Muscle layer of colon (tissue), 2 donors: ENCODE results near the gene KLHL5.

Experiments used
- H3K27ac ChIP-seq: one replicate; pipeline ENCODE4 v1.7.0; 2013; ENCODE audit warnings: low read depth, mild to moderate bottlenecking, low read length, moderate library complexity
- H3K27me3 ChIP-seq, 2 donors: one replicate each; pipeline ENCODE4 v1.7.0; 2013; ENCODE audit warnings: low read length in 2 of 2, mild to moderate bottlenecking in 2 of 2; ENCODE audit not compliant: insufficient read depth in 2 of 2, control insufficient read depth in 1 of 2
- H3K36me3 ChIP-seq: one replicate; pipeline ENCODE4 v1.7.0; 2013; ENCODE audit warnings: mild to moderate bottlenecking, low read length; ENCODE audit not compliant: insufficient read depth
- H3K4me1 ChIP-seq: one replicate; pipeline ENCODE4 v1.7.0; 2013; ENCODE audit warnings: mild to moderate bottlenecking, low read length; ENCODE audit not compliant: insufficient read depth
- H3K4me3 ChIP-seq, 2 donors: one replicate each; pipeline ENCODE4 v1.7.0; 2013; ENCODE audit warnings: low read length in 2 of 2, low read depth in 1 of 2, mild to moderate bottlenecking in 1 of 2, moderate library complexity in 1 of 2
- H3K9ac ChIP-seq: one replicate; pipeline ENCODE4 v1.7.0; 2013; ENCODE audit warnings: low read length
- H3K9me3 ChIP-seq: one replicate; pipeline ENCODE4 v1.7.0; 2013; ENCODE audit warnings: mild to moderate bottlenecking, low read length
- donor health status: abdominal sarcoma.
- donor health status: Adenocarcinoma of cecum.

Gene KLHL5

DNA sequence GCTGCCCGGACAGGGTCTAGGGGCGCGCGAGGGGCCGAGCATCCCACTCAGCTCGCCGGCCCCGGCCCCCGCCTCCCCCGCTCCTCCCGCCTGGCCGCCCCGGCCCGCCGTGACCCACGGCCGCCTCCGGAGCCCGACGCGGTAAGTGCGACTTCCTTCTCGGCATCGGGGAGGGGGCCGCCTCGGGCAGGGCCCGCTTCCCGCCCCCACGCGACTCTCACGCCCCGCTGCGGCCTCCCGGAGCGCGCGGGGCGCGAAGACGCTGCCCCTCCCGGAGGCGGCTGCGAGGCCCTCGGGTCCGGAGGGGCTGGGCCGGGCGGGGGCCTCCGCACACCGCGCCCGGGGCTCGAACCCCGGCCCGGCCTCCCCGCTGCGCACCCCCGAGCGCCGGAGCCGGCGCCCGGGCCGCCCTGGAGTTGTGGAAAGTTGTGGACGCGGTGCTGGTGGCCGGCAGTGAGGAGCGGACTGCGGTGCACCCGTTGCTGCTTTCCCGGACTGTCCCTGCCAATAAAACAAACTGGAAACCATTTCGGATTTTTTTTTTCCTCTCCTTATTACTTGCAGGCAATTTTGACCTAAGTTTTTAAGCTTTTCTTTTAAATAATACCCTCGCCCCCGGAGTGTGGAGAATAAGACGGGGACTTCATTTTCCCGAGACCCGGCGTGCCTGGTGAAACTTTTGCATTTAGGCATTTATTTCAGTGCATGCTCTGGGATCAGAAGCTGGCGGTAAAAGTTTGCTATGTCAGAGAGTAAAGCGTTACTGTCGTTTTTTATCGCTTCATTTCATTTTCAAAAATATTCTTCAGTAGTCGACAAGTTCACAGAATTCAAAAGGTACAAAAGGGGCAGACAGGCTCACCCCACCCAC, 16.8 kb upstream of the KLHL5 start:
- Histone ChIP-seq H3K4me3 (peak overlapping the region; percentile 58 to 83), H3K9ac (peak overlapping the region; percentile 66), H3K9me3 (no peaks in the 10 kb centered on the region), H3K27me3 (no peaks in the 10 kb centered on the region), H3K36me3 (no peaks in the 10 kb centered on the region), H3K4me1 (peaks cover 27% of the 10 kb centered on the region), H3K27ac (peak overlapping the region; percentile 91)

DNA sequence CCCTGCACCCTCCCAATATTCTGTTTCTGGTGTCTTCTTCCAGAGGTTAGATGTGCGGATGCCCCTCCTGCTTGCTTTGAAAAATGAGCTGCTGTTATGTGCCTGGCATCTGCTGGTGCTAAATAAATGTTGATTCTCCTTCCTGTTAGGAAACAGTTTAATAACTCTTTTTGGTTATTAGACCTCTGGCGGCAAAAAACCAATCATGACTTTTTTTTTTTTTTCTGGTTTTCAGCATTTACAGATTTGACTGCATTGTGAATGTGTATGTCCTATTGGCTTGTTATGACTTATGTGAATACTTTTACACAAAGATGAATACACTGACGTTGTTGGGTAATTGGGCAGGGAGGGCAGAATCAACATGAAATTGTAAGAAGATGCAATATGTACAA, 16.2 kb upstream of the KLHL5 start:
- Histone ChIP-seq H3K27ac (peak overlapping the region; percentile 91), H3K9ac (peak overlapping the region; percentile 10), H3K9me3 (no peaks in the 10 kb centered on the region), H3K27me3 (no peaks in the 10 kb centered on the region), H3K4me1 (peaks cover 27% of the 10 kb centered on the region), H3K4me3 (peak overlapping the region; percentile 10 to 83), H3K36me3 (no peaks in the 10 kb centered on the region)

DNA sequence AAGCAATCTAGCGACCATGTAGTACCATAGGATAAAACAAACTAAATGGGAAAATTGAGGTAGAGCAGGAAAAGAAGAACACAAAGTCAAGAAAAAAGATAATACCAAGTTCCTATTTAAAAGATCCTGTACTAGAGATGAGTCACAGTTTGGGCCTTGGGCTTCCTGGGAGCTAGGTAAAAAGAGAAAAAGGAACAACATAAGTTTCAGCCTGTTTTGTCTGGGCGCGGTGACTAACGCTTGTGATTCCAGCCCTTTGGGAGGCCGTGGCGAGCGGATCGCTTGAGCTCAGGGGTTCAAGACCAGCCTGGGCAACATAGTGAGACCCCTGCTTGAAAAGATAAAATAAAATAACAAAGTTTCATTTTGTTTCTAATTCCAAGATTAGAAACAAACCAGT, 15.8 kb upstream of the KLHL5 start:
- Histone ChIP-seq H3K4me1 (peaks cover 27% of the 10 kb centered on the region), H3K27me3 (no peaks in the 10 kb centered on the region), H3K9ac (peak overlapping the region; percentile 10), H3K4me3 (peak overlapping the region; percentile 10 to 83), H3K36me3 (no peaks in the 10 kb centered on the region), H3K27ac (peak overlapping the region; percentile 91), H3K9me3 (no peaks in the 10 kb centered on the region)

DNA sequence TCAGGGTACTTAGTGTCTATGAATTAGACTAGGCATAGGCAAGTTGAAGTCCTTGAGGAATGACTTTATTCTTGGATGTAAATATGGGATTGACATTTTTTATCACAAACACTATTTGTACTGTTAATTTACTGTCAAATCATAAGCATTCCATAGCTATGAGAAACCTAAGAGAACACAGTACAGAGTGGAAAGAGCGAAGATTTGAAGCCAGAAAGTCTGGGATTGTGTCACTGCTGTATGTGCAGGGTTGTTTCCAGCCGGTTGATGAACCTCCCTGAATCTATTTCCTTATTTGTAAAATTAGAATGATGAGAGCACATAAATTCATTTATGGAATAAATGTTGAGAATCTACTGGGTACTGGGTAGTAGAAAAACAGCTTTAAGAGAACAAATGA, 14.4 kb upstream of the KLHL5 start:
- no peaks in the 10 kb centered on the region for H3K27me3 ChIP-seq
- no peak overlapping the region for H3K4me3 ChIP-seq
- H3K27ac ChIP-seq = no peak overlapping the region
- no peak overlapping the region for H3K9ac ChIP-seq
- H3K9me3 ChIP-seq = no peaks in the 10 kb centered on the region
- H3K4me1 ChIP-seq = peaks cover 27% of the 10 kb centered on the region
- H3K36me3 ChIP-seq = no peaks in the 10 kb centered on the region

DNA sequence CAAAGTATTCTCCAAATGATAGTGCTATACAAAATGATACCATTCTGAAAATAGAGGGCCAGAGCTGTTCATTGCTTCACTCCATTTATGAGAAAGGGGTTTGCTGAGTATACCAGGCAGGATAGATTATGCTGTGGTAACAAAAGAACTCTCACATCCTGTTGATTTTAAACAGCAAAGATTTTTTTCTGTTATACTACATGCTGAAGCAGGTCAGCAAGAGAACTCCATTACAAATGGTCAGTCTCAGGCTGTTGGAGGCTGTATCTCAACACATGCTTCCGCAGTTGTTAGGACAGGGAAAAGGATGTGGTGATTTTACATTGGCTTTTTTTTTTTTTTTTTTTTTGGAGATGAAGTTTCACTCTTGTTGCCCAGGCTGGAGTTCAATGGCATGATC, 13.7 kb upstream of the KLHL5 start:
- Histone ChIP-seq H3K4me1 (peaks cover 23% of the 10 kb centered on the region), H3K36me3 (no peaks in the 10 kb centered on the region), H3K27ac (peak overlapping the region; percentile 20), H3K9ac (no peak overlapping the region), H3K9me3 (no peaks in the 10 kb centered on the region), H3K27me3 (no peaks in the 10 kb centered on the region), H3K4me3 (no peak overlapping the region)

DNA sequence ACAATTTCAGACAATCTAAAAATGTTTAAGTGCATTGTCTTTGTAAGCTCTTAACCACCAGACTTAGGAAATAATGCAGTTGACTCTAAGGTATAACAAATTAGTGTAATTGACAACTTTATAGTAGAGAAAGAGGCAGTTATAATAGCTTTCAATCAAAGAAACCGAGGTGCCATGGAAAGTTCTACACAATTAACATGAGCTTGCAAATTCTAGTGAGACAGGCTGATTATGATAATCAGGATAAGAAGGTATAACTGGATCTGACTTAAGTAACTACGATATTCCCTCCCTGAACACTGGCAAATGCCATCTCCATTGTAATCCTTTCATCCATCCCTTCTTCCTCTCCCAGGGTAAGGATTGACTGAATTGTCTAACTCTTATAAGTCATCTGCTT, 11.4 kb upstream of the KLHL5 start:
- no peak overlapping the region for H3K4me3 ChIP-seq
- H3K36me3 ChIP-seq = no peaks in the 10 kb centered on the region
- H3K9me3 ChIP-seq = no peaks in the 10 kb centered on the region
- peaks cover 15% of the 10 kb centered on the region for H3K4me1 ChIP-seq
- H3K9ac ChIP-seq = no peak overlapping the region
- no peak overlapping the region for H3K27ac ChIP-seq
- H3K27me3 ChIP-seq = no peaks in the 10 kb centered on the region

DNA sequence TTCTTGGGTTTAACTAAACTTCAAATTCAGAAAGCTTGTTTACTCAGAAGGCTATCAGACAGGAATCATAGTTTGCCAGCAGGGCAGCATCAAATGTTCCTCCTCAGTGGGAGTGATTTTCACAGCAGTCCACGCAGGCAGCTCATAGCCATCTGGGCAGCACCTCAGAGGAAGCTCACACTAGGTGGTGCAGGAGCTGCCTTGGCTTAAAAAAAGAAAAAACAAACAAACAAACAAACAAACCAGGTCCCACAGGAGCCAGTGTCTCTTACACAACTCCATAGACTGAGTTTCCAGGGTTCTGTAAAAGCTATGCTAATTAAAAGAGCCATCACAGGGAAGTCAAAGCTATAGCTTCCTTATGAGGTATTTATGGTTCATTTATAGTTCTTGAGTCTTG, 10.5 kb upstream of the KLHL5 start:
- Histone ChIP-seq H3K27me3 (no peaks in the 10 kb centered on the region), H3K36me3 (no peaks in the 10 kb centered on the region), H3K9me3 (no peaks in the 10 kb centered on the region), H3K4me1 (peaks cover 7% of the 10 kb centered on the region), H3K4me3 (no peak overlapping the region), H3K27ac (no peak overlapping the region), H3K9ac (no peak overlapping the region)

DNA sequence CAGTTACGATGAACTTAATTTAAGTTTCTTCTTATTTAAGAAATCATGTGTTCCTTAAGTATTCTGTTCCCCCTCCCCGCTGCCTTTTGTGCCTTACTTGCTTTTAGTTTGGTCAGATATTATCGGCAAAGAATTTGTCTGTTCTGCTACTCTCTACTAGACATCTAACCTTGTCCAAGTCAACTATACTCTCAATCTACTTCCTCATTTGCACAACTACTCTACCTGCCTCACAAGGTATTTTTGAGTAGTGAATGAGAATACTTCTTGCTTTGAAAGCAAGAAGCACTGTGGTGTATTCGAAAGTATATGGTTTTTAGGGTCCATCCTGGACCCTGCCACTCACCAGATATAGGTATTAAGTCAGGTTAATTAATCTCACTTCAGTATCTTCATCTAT, 8.0 kb upstream of the KLHL5 start:
- no peaks in the 10 kb centered on the region for H3K9me3 ChIP-seq
- no peaks in the 10 kb centered on the region for H3K4me1 ChIP-seq
- no peak overlapping the region for H3K27ac ChIP-seq
- H3K36me3 ChIP-seq = no peaks in the 10 kb centered on the region
- H3K9ac ChIP-seq = no peak overlapping the region
- no peaks in the 10 kb centered on the region for H3K27me3 ChIP-seq
- H3K4me3 ChIP-seq = no peak overlapping the region

DNA sequence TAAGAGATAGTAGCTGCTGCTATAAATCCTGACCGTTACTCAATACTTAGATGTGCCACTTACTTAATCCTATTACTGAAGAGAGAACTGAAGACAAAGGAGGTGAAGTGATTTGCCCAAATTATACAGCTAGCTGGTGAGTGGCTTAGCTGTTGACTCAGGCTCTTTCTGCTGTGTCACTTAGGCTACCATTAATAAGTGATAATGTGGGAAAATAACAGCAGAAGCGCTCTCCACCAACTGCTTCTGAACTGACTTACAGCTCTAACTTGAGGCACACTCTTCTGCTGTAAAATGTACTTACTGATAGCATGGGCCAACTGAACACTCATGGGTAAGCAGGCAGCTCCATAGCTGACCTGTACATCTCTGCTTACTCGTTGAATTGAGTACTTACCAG, 7.5 kb upstream of the KLHL5 start:
- Histone ChIP-seq H3K9me3 (no peaks in the 10 kb centered on the region), H3K4me3 (no peak overlapping the region), H3K9ac (no peak overlapping the region), H3K4me1 (no peaks in the 10 kb centered on the region), H3K27me3 (no peaks in the 10 kb centered on the region), H3K36me3 (no peaks in the 10 kb centered on the region), H3K27ac (no peak overlapping the region)

DNA sequence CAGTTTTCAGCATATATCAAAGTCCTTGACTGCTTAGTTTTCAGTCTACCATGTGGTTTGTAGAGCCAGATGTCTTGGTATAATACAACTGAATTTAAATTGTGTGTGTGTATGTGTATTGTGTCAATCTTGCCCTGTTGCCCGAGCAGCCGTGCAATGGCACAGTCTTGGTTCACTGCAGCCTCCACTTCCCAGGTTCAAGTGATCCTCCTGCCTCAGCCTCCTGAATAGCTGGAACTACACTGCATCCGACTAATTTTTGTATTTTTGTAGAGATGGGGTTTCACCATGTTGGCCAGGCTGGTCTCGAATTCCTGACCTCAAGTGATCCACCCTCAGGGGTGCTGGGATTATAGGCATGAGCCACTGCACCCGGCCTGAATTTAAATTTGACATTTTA, 6.0 kb upstream of the KLHL5 start:
- H3K27ac ChIP-seq = no peak overlapping the region
- H3K4me1 ChIP-seq = no peaks in the 10 kb centered on the region
- H3K36me3 ChIP-seq = no peaks in the 10 kb centered on the region
- no peaks in the 10 kb centered on the region for H3K9me3 ChIP-seq
- no peak overlapping the region for H3K4me3 ChIP-seq
- no peak overlapping the region for H3K9ac ChIP-seq
- no peaks in the 10 kb centered on the region for H3K27me3 ChIP-seq

DNA sequence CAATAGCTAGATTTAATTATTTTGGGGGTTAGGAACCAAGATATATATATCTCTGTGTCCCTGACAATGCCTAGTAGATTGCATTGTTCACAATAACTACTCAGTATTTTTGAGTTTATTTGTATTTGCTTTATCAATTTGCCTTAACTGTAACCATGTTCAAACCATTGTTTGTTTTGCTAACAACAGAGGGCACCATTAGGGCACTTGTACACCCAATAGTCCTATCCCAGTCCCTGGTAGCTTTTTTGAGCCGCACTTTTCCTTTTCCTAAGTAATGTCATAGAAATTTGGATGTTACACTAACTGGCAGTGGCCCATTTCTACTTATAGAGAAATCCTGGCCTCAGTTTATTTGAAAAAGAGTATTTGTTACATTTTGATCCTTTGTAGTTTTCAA, 575 bp upstream of the KLHL5 start:
- Histone ChIP-seq H3K27me3 (no peaks in the 10 kb centered on the region), H3K9ac (no peak overlapping the region), H3K4me1 (peaks cover 10% of the 10 kb centered on the region), H3K27ac (no peak overlapping the region), H3K4me3 (no peak overlapping the region), H3K9me3 (no peaks in the 10 kb centered on the region), H3K36me3 (no peaks in the 10 kb centered on the region)

DNA sequence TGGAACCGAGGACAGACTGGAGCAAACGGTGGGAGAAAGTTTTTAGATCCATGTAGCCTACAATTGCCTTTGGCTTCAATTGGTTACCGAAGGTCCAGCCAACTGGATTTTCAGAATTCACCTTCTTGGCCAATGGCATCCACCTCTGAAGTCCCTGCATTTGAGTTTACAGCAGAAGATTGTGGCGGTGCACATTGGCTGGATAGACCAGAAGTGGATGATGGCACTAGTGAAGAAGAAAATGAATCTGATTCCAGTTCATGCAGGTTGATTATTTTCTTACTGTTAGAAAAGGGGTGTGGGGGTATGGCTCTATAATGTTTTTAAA, 702 bp downstream of the KLHL5 start:
- H3K27me3 ChIP-seq = no peaks in the 10 kb centered on the region
- no peak overlapping the region for H3K4me3 ChIP-seq
- H3K9me3 ChIP-seq = no peaks in the 10 kb centered on the region
- no peaks in the 10 kb centered on the region for H3K36me3 ChIP-seq
- H3K27ac ChIP-seq = no peak overlapping the region
- H3K9ac ChIP-seq = no peak overlapping the region
- peaks cover 14% of the 10 kb centered on the region for H3K4me1 ChIP-seq
